ENCODE measurements around the gene PPM1K. TPM values are rescaled to one million over a fixed set of nuclear protein-coding genes. Genes with fewer than 3 reads are reported as not detected.

The PPM1K gene
- total RNA-seq (10 to 100 TPM in 2 of 4 donors, 1 to 10 TPM in 2; 3.3 to 18.0 (median 9.0) TPM), polyA plus RNA-seq (1 to 10 TPM; 1.0 to 3.5 (median 2.4) TPM)
- long read RNA-seq, donor 1, full-length matches to known transcripts = 7 of 12 reads
- long read RNA-seq, donor 1, partial matches to known transcripts = 2 of 12 reads
- long read RNA-seq, donor 1, other reads (novel, unspliced or antisense) = 3 of 12 reads
- long read RNA-seq, donor 2, full-length matches to known transcripts = 5 of 8 reads
- long read RNA-seq, donor 2, partial matches to known transcripts = 2 of 8 reads
- long read RNA-seq, donor 2, other reads (novel, unspliced or antisense) = 1 of 8 reads

GRCh38 chr4:88284439-88285234 is at the start of gene PPM1K:
Gene PPM1K (minus strand): TSS chr4:88284561. CDS start chr4:88278583, 5,978 bp downstream.
- 0 to 1% (median 0%) methylated on average over 55 of the region's 55 CpGs for WGBS, 3 donors
- peak within 1 kb of the TSS; percentile 88 for H3K4me3 ChIP-seq
- peak; percentile 7 for TF ChIP-seq CTCF (IDR thresholded peaks at IDR 0.05)
- peaks cover 40% of the 10 kb centered on the region for H3K4me1 ChIP-seq
- H3K9me3 ChIP-seq = no peaks in the 10 kb centered on the region
- peak within 1 kb of the TSS; percentile 98 for H3K27ac ChIP-seq
- H3K27me3 ChIP-seq (ENCODE audit: insufficient read depth in 3 of 3, low read length in 2 of 3) = no peaks in the 10 kb centered on the region
- DNase-seq (peak; percentile 100), ATAC-seq (peak; percentile 95 to 98 (median 96))
- intact Hi-C loops (cut with DNase I) = loop anchor here (2.0 to 10.0 kb wide), 6 partner anchors 37 to 238 kb away; partner anchors contain the start of genes HERC5 (in 1 of the 2), HERC6 (in 1 of the 2) and PYURF (in 1 of the 2)
- no peaks in the 10 kb centered on the region for H3K36me3 ChIP-seq (ENCODE audit: insufficient read depth in 1 of 2, low read depth in 1 of 2)

- ATAC-seq (peak; percentile 48 to 76 (median 64)), DNase-seq (no peak)
- no peaks in the 10 kb centered on the region for H3K36me3 ChIP-seq (ENCODE audit: insufficient read depth in 1 of 2, low read depth in 1 of 2)
- H3K4me3 ChIP-seq = no peak overlapping the region
- WGBS, 3 donors = 95 to 100% (median 96%) methylated on average over 1 of the region's 1 CpG
- no peaks in the 10 kb centered on the region for H3K9me3 ChIP-seq
- H3K4me1 ChIP-seq = peaks cover 14% of the 10 kb centered on the region
- TF ChIP-seq CTCF (IDR thresholded peaks at IDR 0.05) = no peak
- H3K27me3 ChIP-seq (ENCODE audit: insufficient read depth in 3 of 3, low read length in 2 of 3) = no peaks in the 10 kb centered on the region
- intact Hi-C loops (cut with DNase I) = no loop called here
- no peak overlapping the region for H3K27ac ChIP-seq
Measured at GRCh38 chr4:88333741-88334405, 49.5 kb upstream of the PPM1K start.

GRCh38 chr4:88327665-88328064 is 43.3 kb upstream of the PPM1K start:
- Histone ChIP-seq H3K4me3 (no peak overlapping the region), H3K9me3 (no peaks in the 10 kb centered on the region), H3K4me1 (no peaks in the 10 kb centered on the region), H3K36me3 (ENCODE audit: insufficient read depth in 1 of 2, low read depth in 1 of 2) (no peaks in the 10 kb centered on the region), H3K27me3 (ENCODE audit: insufficient read depth in 3 of 3, low read length in 2 of 3) (no peaks in the 10 kb centered on the region), H3K27ac (no peak overlapping the region)
- no peak for DNase-seq
- intact Hi-C loops (cut with DNase I) = no loop called here
- TF ChIP-seq CTCF (IDR thresholded peaks at IDR 0.05) = no peak
- WGBS, 3 donors = 84 to 93% (median 91%) methylated on average over 1 of the region's 1 CpG
- no peak for ATAC-seq

- Histone ChIP-seq H3K4me3 (no peak overlapping the region), H3K4me1 (peaks cover 3% of the 10 kb centered on the region), H3K27ac (no peak overlapping the region), H3K9me3 (no peaks in the 10 kb centered on the region), H3K36me3 (ENCODE audit: insufficient read depth in 1 of 2, low read depth in 1 of 2) (no peaks in the 10 kb centered on the region), H3K27me3 (ENCODE audit: insufficient read depth in 3 of 3, low read length in 2 of 3) (no peaks in the 10 kb centered on the region)
- intact Hi-C loops (cut with DNase I) = no loop called here
- no peak for DNase-seq
- no peak for TF ChIP-seq CTCF (IDR thresholded peaks at IDR 0.05)
- ATAC-seq = no peak
- 49 to 53% (median 51%) methylated on average over 5 of the region's 5 CpGs for WGBS, 3 donors
Measured at GRCh38 chr4:88320780-88321373, 36.5 kb upstream of the PPM1K start.
